Measurements from ENCODE around the gene FAIM2.

The FAIM2 gene

GRCh38 chr12:49916129-49916919 is 12.6 kb upstream of the FAIM2 start:
- no peak for DNase-seq

- no peak for DNase-seq
Observed at GRCh38 chr12:49912345-49913255, 8.9 kb upstream of the FAIM2 start.

GRCh38 chr12:49911213-49911605 is 7.5 kb upstream of the FAIM2 start:
- no peak for DNase-seq

GRCh38 chr12:49910331-49911212 is 6.9 kb upstream of the FAIM2 start:
- no peak for DNase-seq

- no peak for DNase-seq
Observed at GRCh38 chr12:49909826-49910225, 6.1 kb upstream of the FAIM2 start.

- no peak for DNase-seq
Observed at GRCh38 chr12:49909356-49909755, 5.7 kb upstream of the FAIM2 start.

- DNase-seq = no peak
Observed at GRCh38 chr12:49907352-49907751, 3.7 kb upstream of the FAIM2 start.

GRCh38 chr12:49905718-49906314 is 2.1 kb upstream of the FAIM2 start:
- DNase-seq = no peak

- DNase-seq = no peak
Observed at GRCh38 chr12:49904601-49905000, 901 bp upstream of the FAIM2 start.

GRCh38 chr12:49903351-49903699 is 375 bp downstream of the FAIM2 start:
- no peak for DNase-seq

GRCh38 chr12:49902399-49903350 is 1.0 kb downstream of the FAIM2 start:
- DNase-seq = no peak

- no peak for DNase-seq
Observed at GRCh38 chr12:49901986-49902385, 1.7 kb downstream of the FAIM2 start.

GRCh38 chr12:49901026-49901425 is 2.7 kb downstream of the FAIM2 start:
- DNase-seq = no peak

- DNase-seq = no peak
Observed at GRCh38 chr12:49900371-49900770, 3.3 kb downstream of the FAIM2 start.

GRCh38 chr12:49899921-49900320 is 3.8 kb downstream of the FAIM2 start:
- DNase-seq = no peak

GRCh38 chr12:49899286-49899843 is 4.3 kb downstream of the FAIM2 start:
- DNase-seq = no peak

- no peak for DNase-seq
Observed at GRCh38 chr12:49897276-49897675, 6.4 kb downstream of the FAIM2 start.

- DNase-seq = no peak
Observed at GRCh38 chr12:49895773-49896172, 7.9 kb downstream of the FAIM2 start.

- DNase-seq = no peak
Observed at GRCh38 chr12:49894751-49895148, 8.9 kb downstream of the FAIM2 start.

GRCh38 chr12:49893753-49894750 is 9.6 kb downstream of the FAIM2 start:
- DNase-seq = no peak
